GM19395 (cell line): Measurements from ENCODE around the gene IKZF2.
A peak's percentile ranks its signal among the peaks of the same experiment; 100 is the strongest.

Experiments used
- ATAC-seq: cut with Tn5 transposase; IDR thresholded peaks from one replicate; pipeline ENCODE4 v1.9.1; 2021; ENCODE audit warnings: mild to moderate bottlenecking, moderate library complexity; ENCODE audit not compliant: unreplicated experiment

Gene IKZF2

GRCh38 chr2:213151437-213152064, at the start of gene IKZF2:
TSS of gene IKZF2 (minus strand) at chr2:213151612. CDS start at chr2:213148629, 2,983 bp downstream.
- peak; percentile 63 for ATAC-seq

GRCh38 chr2:213199871-213200270, 48.5 kb upstream of the IKZF2 start:
- ATAC-seq, result no peak

GRCh38 chr2:213189001-213189899, 37.8 kb upstream of the IKZF2 start:
- ATAC-seq, result no peak

- ATAC-seq, result no peak
Measured at GRCh38 chr2:213188533-213188867, 37.1 kb upstream of the IKZF2 start.

GRCh38 chr2:213187833-213188532, 36.6 kb upstream of the IKZF2 start:
- ATAC-seq, result no peak

GRCh38 chr2:213187386-213187785, 36.0 kb upstream of the IKZF2 start:
- ATAC-seq, result no peak

GRCh38 chr2:213185147-213185822, 33.9 kb upstream of the IKZF2 start:
- ATAC-seq, result peak; percentile 99

GRCh38 chr2:213181712-213182111, 30.3 kb upstream of the IKZF2 start:
- ATAC-seq, result no peak

- no peak for ATAC-seq
Measured at GRCh38 chr2:213177679-213178078, 26.3 kb upstream of the IKZF2 start.

- no peak for ATAC-seq
Measured at GRCh38 chr2:213175673-213176247, 24.3 kb upstream of the IKZF2 start.

- ATAC-seq, result no peak
Measured at GRCh38 chr2:213172641-213173040, 21.2 kb upstream of the IKZF2 start.

GRCh38 chr2:213171147-213171546, 19.7 kb upstream of the IKZF2 start:
- ATAC-seq, result no peak

GRCh38 chr2:213167271-213167930, 16.0 kb upstream of the IKZF2 start:
- no peak for ATAC-seq

GRCh38 chr2:213166109-213166508, 14.7 kb upstream of the IKZF2 start:
- peak; percentile 99 for ATAC-seq

GRCh38 chr2:213164263-213164662, 12.9 kb upstream of the IKZF2 start:
- no peak for ATAC-seq

- ATAC-seq, result no peak
Measured at GRCh38 chr2:213162516-213163118, 11.2 kb upstream of the IKZF2 start.

GRCh38 chr2:213161759-213162515, 10.5 kb upstream of the IKZF2 start:
- ATAC-seq, result no peak

GRCh38 chr2:213159768-213160167, 8.4 kb upstream of the IKZF2 start:
- no peak for ATAC-seq

- peak; percentile 79 for ATAC-seq
Measured at GRCh38 chr2:213157242-213157641, 5.8 kb upstream of the IKZF2 start.
